A673 (cell line): ENCODE results near the gene MFNG. TPM values are rescaled to one million over a fixed set of nuclear protein-coding genes. Genes with fewer than 3 reads are reported as not detected.

Experiments
- BruUV-seq: library from RNA; stranded (reverse); fragments of 400-500 nt; replicated peaks from 2 replicates; lab custom pipeline; 2021; lab: Mats Ljungman, UMichigan
- CTCF ChIA-PET: fragments of 300-600 bp; sonication (Branson Sonifier 250); formaldehyde crosslinking; loops from one replicate; lab custom pipeline; 2022; ENCODE audit warnings: antibody characterized with exemption; lab: Charles Lee
- POLR2A ChIA-PET: fragments of 300-600 bp; sonication (Branson Sonifier 250); formaldehyde crosslinking; loops from one replicate; lab custom pipeline; 2022; ENCODE audit warnings: antibody characterized with exemption; ENCODE audit not compliant: low non-redundant PET; lab: Charles Lee
- DNase-seq: peaks from one replicate; pipeline ENCODE4 v3.0.0-alpha.2; 2015; ENCODE audit warnings: low spot score
- H3K27ac ChIP-seq: fragments of 200-600 bp; sonication (generic); 2 replicates; pipeline ENCODE4 v1.5.1; 2016; ENCODE audit warnings: mixed run types, low read depth, mild to moderate bottlenecking, mixed read lengths, antibody characterized with exemption, low read length; ENCODE audit not compliant: poor library complexity, severe bottlenecking
- H3K27me3 ChIP-seq: fragments of 200-600 bp; sonication (generic); replicated peaks from 2 replicates; pipeline ENCODE4 v1.6.1; 2017; ENCODE audit warnings: mixed run types, low read depth, mild to moderate bottlenecking, mixed read lengths, antibody characterized with exemption, low read length; ENCODE audit not compliant: insufficient read depth, poor library complexity
- H3K36me3 ChIP-seq: fragments of 200-600 bp; sonication (generic); 2 replicates; pipeline ENCODE4 v1.6.1; 2016; ENCODE audit warnings: mixed run types, mild to moderate bottlenecking, mixed read lengths, antibody characterized with exemption, low read length; ENCODE audit not compliant: insufficient read depth, poor library complexity, severe bottlenecking
- H3K4me1 ChIP-seq: fragments of 200-600 bp; sonication (generic); 2 replicates; pipeline ENCODE4 v1.6.1; 2017; ENCODE audit warnings: mixed run types, mild to moderate bottlenecking, mixed read lengths, antibody characterized with exemption, low read length; ENCODE audit not compliant: insufficient read depth, poor library complexity, severe bottlenecking
- H3K4me3 ChIP-seq: fragments of 200-600 bp; sonication (generic); 2 replicates; pipeline ENCODE4 v1.5.1; 2016; ENCODE audit warnings: low read depth, mixed run types, mild to moderate bottlenecking, mixed read lengths, low read length; ENCODE audit not compliant: poor library complexity, severe bottlenecking
- H3K9me3 ChIP-seq: fragments of 200-600 bp; sonication (generic); 2 replicates; pipeline ENCODE4 v1.6.1; 2016; ENCODE audit warnings: mixed run types, low read depth, mild to moderate bottlenecking, mixed read lengths, antibody characterized with exemption, low read length; ENCODE audit not compliant: poor library complexity, severe bottlenecking
- CTCF ChIP-seq: fragments of 300-800, 200-600 bp; sonication (generic); conservative IDR thresholded peaks from 2 replicates; pipeline ENCODE4 v1.5.1; 2017; ENCODE audit warnings: low read depth, mild to moderate bottlenecking, antibody characterized with exemption, low read length, moderate library complexity, mixed read lengths
- EZH2 ChIP-seq: fragments of 200-600 bp; sonication (generic); IDR thresholded peaks from 2 replicates; pipeline ENCODE4 v1.6.1; 2017; ENCODE audit warnings: borderline replicate concordance, low read depth, mild to moderate bottlenecking, mixed read lengths, antibody characterized with exemption, low read length; ENCODE audit not compliant: poor library complexity, severe bottlenecking
- intact Hi-C: fragments of 100-400 bp; cut with micrococcal nuclease; formaldehyde crosslinking; loops from one replicate; pipeline ENCODE4 v1.10.0; 2022; ENCODE audit not compliant: unreplicated experiment
- total RNA-seq: library from RNA; stranded (reverse); gene quantifications from 2 replicates; pipeline ENCODE4 v1.2.3, GENCODE V29; 2021

Gene MFNG
- total RNA-seq, 1 experiment from 2014 or later: not detected

GRCh38 chr22:37496651-37497050 is 10.5 kb upstream of the MFNG start:
- no peaks in the 10 kb centered on the region for H3K36me3 ChIP-seq
- H3K4me3 ChIP-seq: no peak overlapping the region
- H3K27ac ChIP-seq: no peak overlapping the region
- H3K27me3 ChIP-seq: no peaks in the 10 kb centered on the region
- no peaks in the 10 kb centered on the region for H3K4me1 ChIP-seq
- TF ChIP-seq EZH2: no peak
- no peak for TF ChIP-seq CTCF
- POLR2A ChIA-PET: no interaction called here
- intact Hi-C loops: no loop called here
- DNase-seq: peak; percentile 22
- BruUV-seq: no TSS peak
- CTCF ChIA-PET: no interaction called here
- H3K9me3 ChIP-seq: no peaks in the 10 kb centered on the region

GRCh38 chr22:37493979-37494378 is 7.8 kb upstream of the MFNG start:
- DNase-seq: no peak
- TF ChIP-seq CTCF (no peak), EZH2 (no peak)
- H3K4me1 ChIP-seq: no peaks in the 10 kb centered on the region
- no peaks in the 10 kb centered on the region for H3K36me3 ChIP-seq
- CTCF ChIA-PET: interaction anchor here (0.8 kb wide), 1 partner anchor 22 kb away, joined by 3 read pairs; no protein-coding TSS in a partner anchor
- no peak overlapping the region for H3K27ac ChIP-seq
- no peaks in the 10 kb centered on the region for H3K9me3 ChIP-seq
- H3K27me3 ChIP-seq: no peaks in the 10 kb centered on the region
- BruUV-seq: no TSS peak
- POLR2A ChIA-PET: no interaction called here
- H3K4me3 ChIP-seq: no peak overlapping the region
- intact Hi-C loops: no loop called here

GRCh38 chr22:37492428-37493344 is 6.5 kb upstream of the MFNG start:
- BruUV-seq: no TSS peak
- Histone ChIP-seq H3K27ac (no peak overlapping the region), H3K27me3 (no peaks in the 10 kb centered on the region), H3K4me1 (no peaks in the 10 kb centered on the region), H3K9me3 (no peaks in the 10 kb centered on the region), H3K4me3 (no peak overlapping the region), H3K36me3 (no peaks in the 10 kb centered on the region)
- CTCF ChIA-PET: no interaction called here
- DNase-seq: peak; percentile 55
- POLR2A ChIA-PET: no interaction called here
- intact Hi-C loops: no loop called here
- TF ChIP-seq CTCF (peak; percentile 49), EZH2 (no peak)
